ENCODE measurements around the gene SHROOM4.

DNA sequence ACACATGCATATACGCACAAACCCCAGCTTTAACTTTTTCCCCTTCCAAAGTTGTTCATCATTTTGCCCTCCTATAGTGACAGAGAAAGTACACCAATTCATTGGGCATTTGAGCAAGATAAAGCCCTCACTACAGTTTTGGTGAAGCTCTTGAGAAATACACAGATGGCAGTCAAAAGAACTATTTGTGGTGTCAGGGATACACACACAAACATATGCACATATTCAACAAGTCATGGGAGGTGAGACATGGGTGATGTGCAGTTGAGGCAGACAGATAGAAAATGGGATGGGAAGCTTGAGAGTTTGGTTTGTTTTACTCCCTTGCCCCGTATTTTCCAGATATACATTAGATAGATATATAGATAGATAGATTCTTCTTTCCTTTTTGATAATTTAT, 11.8 kb upstream of the SHROOM4 start:
- TF ChIP-seq, protein P1, sequence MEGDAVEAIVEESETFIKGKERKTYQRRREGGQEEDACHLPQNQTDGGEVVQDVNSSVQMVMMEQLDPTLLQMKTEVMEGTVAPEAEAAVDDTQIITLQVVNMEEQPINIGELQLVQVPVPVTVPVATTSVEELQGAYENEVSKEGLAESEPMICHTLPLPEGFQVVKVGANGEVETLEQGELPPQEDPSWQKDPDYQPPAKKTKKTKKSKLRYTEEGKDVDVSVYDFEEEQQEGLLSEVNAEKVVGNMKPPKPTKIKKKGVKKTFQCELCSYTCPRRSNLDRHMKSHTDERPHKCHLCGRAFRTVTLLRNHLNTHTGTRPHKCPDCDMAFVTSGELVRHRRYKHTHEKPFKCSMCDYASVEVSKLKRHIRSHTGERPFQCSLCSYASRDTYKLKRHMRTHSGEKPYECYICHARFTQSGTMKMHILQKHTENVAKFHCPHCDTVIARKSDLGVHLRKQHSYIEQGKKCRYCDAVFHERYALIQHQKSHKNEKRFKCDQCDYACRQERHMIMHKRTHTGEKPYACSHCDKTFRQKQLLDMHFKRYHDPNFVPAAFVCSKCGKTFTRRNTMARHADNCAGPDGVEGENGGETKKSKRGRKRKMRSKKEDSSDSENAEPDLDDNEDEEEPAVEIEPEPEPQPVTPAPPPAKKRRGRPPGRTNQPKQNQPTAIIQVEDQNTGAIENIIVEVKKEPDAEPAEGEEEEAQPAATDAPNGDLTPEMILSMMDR (IDR thresholded peaks at IDR 0.05), result no peak
- no peak for TF ChIP-seq POLR2A (IDR thresholded peaks at IDR 0.05)
- no peak for TF ChIP-seq POLR2AphosphoS5 (IDR thresholded peaks at IDR 0.05)
